Stimulated activated CD4-positive, alpha-beta T cell treated with anti-CD3 and anti-CD28 coated beads, TNF-alpha, amount 100 ng/mL, for 24 hours (primary cell): ENCODE data around the gene TNC.
A peak's percentile ranks its signal among the peaks of the same experiment; 100 is the strongest.

Experiments used
- DNase-seq, 3 experiments: peaks; one replicate each; pipeline ENCODE4 v3.0.0-alpha.2; 2020; ENCODE audit warnings: low read depth in 3 of 3

TNC gene

GRCh38 chr9:115010874-115011273 lies 107.1 kb downstream of the TNC start:
- DNase-seq = no peak

- DNase-seq = peak in 1 of 3 experiments; percentile 27
Observed at GRCh38 chr9:115008536-115009270, 109.3 kb downstream of the TNC start.

GRCh38 chr9:115006660-115007059 lies 111.3 kb downstream of the TNC start:
- no peak for DNase-seq

- no peak for DNase-seq
Observed at GRCh38 chr9:115005322-115005721, 112.6 kb downstream of the TNC start.

GRCh38 chr9:115004545-115004944 lies 113.4 kb downstream of the TNC start:
- DNase-seq = no peak

- DNase-seq = no peak
Observed at GRCh38 chr9:115002371-115003120, 115.4 kb downstream of the TNC start.

- DNase-seq = peak in 1 of 3 experiments; percentile 24
Observed at GRCh38 chr9:115000217-115000639, 117.7 kb downstream of the TNC start.

GRCh38 chr9:114998326-114998725 lies 119.6 kb downstream of the TNC start:
- no peak for DNase-seq

GRCh38 chr9:114995681-114996221 lies 122.2 kb downstream of the TNC start:
- DNase-seq = no peak

- no peak for DNase-seq
Observed at GRCh38 chr9:114994768-114995167, 123.2 kb downstream of the TNC start.

- DNase-seq = no peak
Observed at GRCh38 chr9:114991861-114992260, 126.1 kb downstream of the TNC start.

GRCh38 chr9:114990901-114991300 lies 127.1 kb downstream of the TNC start:
- no peak for DNase-seq

- peak; percentile 39 to 72 (median 41) for DNase-seq
Observed at GRCh38 chr9:114989600-114990410, 128.2 kb downstream of the TNC start.

- peak in 1 of 3 experiments; percentile 26 for DNase-seq
Observed at GRCh38 chr9:114988962-114989599, 128.9 kb downstream of the TNC start.

- no peak for DNase-seq
Observed at GRCh38 chr9:114987116-114987515, 130.8 kb downstream of the TNC start.

GRCh38 chr9:114985959-114986501 lies 131.9 kb downstream of the TNC start:
- no peak for DNase-seq

- DNase-seq = no peak
Observed at GRCh38 chr9:114981063-114981462, 136.9 kb downstream of the TNC start.

- no peak for DNase-seq
Observed at GRCh38 chr9:114973216-114973615, 144.7 kb downstream of the TNC start.

GRCh38 chr9:114972510-114973136 lies 145.3 kb downstream of the TNC start:
- no peak for DNase-seq
